ENCODE measurements around the gene BLVRB.

GRCh38 chr19:40469011-40469410, 3.5 kb upstream of the BLVRB start:
- no peak for TF ChIP-seq CTCF (optimal IDR thresholded peaks at IDR 0.05 in 1 of 3, IDR thresholded peaks at IDR 0.05 in 1 of 3, conservative IDR thresholded peaks at IDR 0.05 in 1 of 3; ENCODE audit: extremely low read depth in 1 of 3, insufficient read depth in 2 of 3, low read length in 3 of 3)
- no peak for TF ChIP-seq EZH2 (IDR thresholded peaks at IDR 0.05; ENCODE audit: low read length)
